H9 (cell line): ENCODE results near the gene GLYATL2. TPM values are rescaled to one million over a fixed set of nuclear protein-coding genes. Genes with fewer than 3 reads are reported as not detected.

Source experiments
- DNase-seq: peaks from one replicate; pipeline ENCODE4 v3.0.0-alpha.2; 2017
- H2AFZ ChIP-seq: one replicate; pipeline ENCODE4 v1.6.1; 2013; ENCODE audit warnings: mild to moderate bottlenecking, low read length, control low read depth, moderate library complexity
- H2AK5ac ChIP-seq: 2 replicates; pipeline ENCODE4 v1.6.1; 2013; ENCODE audit warnings: low read length, control low read depth, mixed read lengths; ENCODE audit not compliant: insufficient read length
- H2BK120ac ChIP-seq: one replicate; pipeline ENCODE4 v1.6.1; 2013; ENCODE audit warnings: low read depth, mild to moderate bottlenecking, low read length, control low read depth, inconsistent platforms; ENCODE audit not compliant: poor library complexity, severe bottlenecking
- H2BK12ac ChIP-seq: 2 replicates; pipeline ENCODE4 v1.6.1; 2013; ENCODE audit warnings: low read length, control low read depth, mixed read lengths, low read depth; ENCODE audit not compliant: insufficient read length
- H2BK15ac ChIP-seq: 2 replicates; pipeline ENCODE4 v1.6.1; 2013; ENCODE audit warnings: low read depth, low read length, control low read depth
- H2BK20ac ChIP-seq: one replicate; pipeline ENCODE4 v1.6.1; 2013; ENCODE audit warnings: low read depth, mild to moderate bottlenecking, low read length, control low read depth, inconsistent platforms; ENCODE audit not compliant: poor library complexity, severe bottlenecking
- H2BK5ac ChIP-seq: 2 replicates; pipeline ENCODE4 v1.6.1; 2013; ENCODE audit warnings: low read length, control low read depth, mixed read lengths; ENCODE audit not compliant: insufficient read length
- H3K14ac ChIP-seq: 2 replicates; pipeline ENCODE4 v1.6.1; 2013; ENCODE audit warnings: low read length, control low read depth; ENCODE audit not compliant: insufficient read depth
- H3K18ac ChIP-seq: 2 replicates; pipeline ENCODE4 v1.6.1; 2013; ENCODE audit warnings: low read depth, mild to moderate bottlenecking, mixed read lengths, low read length, control low read depth; ENCODE audit not compliant: insufficient read length
- H3K23ac ChIP-seq: 2 replicates; pipeline ENCODE4 v1.6.1; 2013; ENCODE audit warnings: low read length, control low read depth, mixed read lengths, low read depth; ENCODE audit not compliant: insufficient read length
- H3K23me2 ChIP-seq: 2 replicates; pipeline ENCODE4 v1.6.1; 2013; ENCODE audit warnings: low read depth, mild to moderate bottlenecking, mixed read lengths, low read length, control low read depth; ENCODE audit not compliant: insufficient read length, poor library complexity, severe bottlenecking
- H3K27ac ChIP-seq: 2 replicates; pipeline ENCODE4 v1.5.1; 2013; ENCODE audit warnings: low read length, control low read depth, mixed read lengths, low read depth; ENCODE audit not compliant: insufficient read length
- H3K27me3 ChIP-seq: 2 replicates; pipeline ENCODE4 v1.6.1; 2013; ENCODE audit warnings: low read length, control low read depth, inconsistent platforms; ENCODE audit not compliant: insufficient read depth
- H3K4ac ChIP-seq: 2 replicates; pipeline ENCODE4 v1.6.1; 2013; ENCODE audit warnings: low read depth, mild to moderate bottlenecking, control low read depth, inconsistent platforms, low read length, moderate library complexity
- H3K4me1 ChIP-seq: 2 replicates; pipeline ENCODE4 v1.6.1; 2013; ENCODE audit warnings: low read length, control low read depth, inconsistent platforms; ENCODE audit not compliant: insufficient read depth
- H3K4me2 ChIP-seq: 2 replicates; pipeline ENCODE4 v1.6.1; 2013; ENCODE audit warnings: low read length, control low read depth, mixed read lengths; ENCODE audit not compliant: insufficient read length, insufficient read depth
- H3K56ac ChIP-seq: 2 replicates; pipeline ENCODE4 v1.6.1; 2013; ENCODE audit warnings: low read depth, mild to moderate bottlenecking, mixed read lengths, low read length, control low read depth; ENCODE audit not compliant: insufficient read length
- H3K79me1 ChIP-seq: 2 replicates; pipeline ENCODE4 v1.6.1; 2013; ENCODE audit warnings: low read depth, mild to moderate bottlenecking, moderate library complexity, low read length, control low read depth, inconsistent platforms; ENCODE audit not compliant: insufficient read depth, poor library complexity, severe bottlenecking
- H3K79me2 ChIP-seq: 2 replicates; pipeline ENCODE4 v1.6.1; 2013; ENCODE audit warnings: low read length, control low read depth, inconsistent platforms; ENCODE audit not compliant: insufficient read depth
- H3K9ac ChIP-seq: 2 replicates; pipeline ENCODE4 v1.6.1; 2013; ENCODE audit warnings: low read length, control low read depth, mixed read lengths; ENCODE audit not compliant: insufficient read length; ENCODE audit errors: extremely low read depth
- H3K9me3 ChIP-seq: one replicate; pipeline ENCODE4 v1.6.1; 2013; ENCODE audit warnings: low read depth, low read length, inconsistent platforms; ENCODE audit not compliant: control insufficient read depth
- H3T11ph ChIP-seq: one replicate; pipeline ENCODE4 v1.6.1; 2013; ENCODE audit warnings: mild to moderate bottlenecking, low read length, control low read depth, inconsistent platforms
- H4K20me1 ChIP-seq: one replicate; pipeline ENCODE4 v1.6.1; 2013; ENCODE audit not compliant: control insufficient read depth, insufficient read length, insufficient read depth
- H4K5ac ChIP-seq: 2 replicates; pipeline ENCODE4 v1.6.1; 2013; ENCODE audit warnings: low read depth, mild to moderate bottlenecking, mixed read lengths, low read length, control low read depth; ENCODE audit not compliant: insufficient read length
- H4K8ac ChIP-seq: replicated peaks from 2 replicates; pipeline ENCODE4 v1.6.1; 2013; ENCODE audit warnings: low read length, control low read depth, mixed read lengths, low read depth; ENCODE audit not compliant: insufficient read length
- H4K91ac ChIP-seq: 2 replicates; pipeline ENCODE4 v1.6.1; 2013; ENCODE audit warnings: low read depth, mild to moderate bottlenecking, moderate library complexity, mixed read lengths, low read length, control low read depth; ENCODE audit not compliant: insufficient read length
- H3K27ac Mint-ChIP-seq, 3 experiments: 2 replicates in 2 of 3; 3 replicates in 1 of 3; pipeline ENCODE4 v1.8.0; 2020 to 2021; ENCODE audit warnings: mixed read lengths in 3 of 3, mild to moderate bottlenecking in 1 of 3, moderate library complexity in 1 of 3
- H3K27me3 Mint-ChIP-seq: 2 replicates; pipeline ENCODE4 v1.8.0; 2021; ENCODE audit warnings: low read depth, mild to moderate bottlenecking, moderate library complexity, mixed read lengths
- H3K36me3 Mint-ChIP-seq, 3 experiments: 2 replicates in 2 of 3; 3 replicates in 1 of 3; pipeline ENCODE4 v1.8.0; 2020 to 2021; ENCODE audit warnings: low read depth in 3 of 3, mixed read lengths in 3 of 3; ENCODE audit not compliant: insufficient read depth in 1 of 3
- H3K4me1 Mint-ChIP-seq, 2 experiments: 2 replicates each; pipeline ENCODE4 v1.8.0; 2020; ENCODE audit warnings: mixed read lengths in 2 of 2
- H3K4me3 Mint-ChIP-seq, 2 experiments: 2 replicates in 1 of 2; 3 replicates in 1 of 2; pipeline ENCODE4 v1.8.0; 2020 to 2021; ENCODE audit warnings: mild to moderate bottlenecking in 2 of 2, mixed read lengths in 2 of 2, moderate library complexity in 1 of 2
- H3K9me3 Mint-ChIP-seq, 2 experiments: 2 replicates in 1 of 2; 3 replicates in 1 of 2; pipeline ENCODE4 v1.8.0; 2020; ENCODE audit warnings: mild to moderate bottlenecking in 2 of 2, mixed read lengths in 2 of 2, moderate library complexity in 1 of 2
- CTCF ChIP-seq: fragments of 200-600 bp; sonication (generic); conservative IDR thresholded peaks from 3 replicates; pipeline ENCODE4 v1.8.0; 2021; ENCODE audit warnings: antibody characterized with exemption, mild to moderate bottlenecking
- WGBS: extraction: QIAGEN DNeasy Blood & Tissue Kit; methylation state at CpG from one replicate; pipeline ENCODE4 v1.1.7; 2013; ENCODE audit warnings: missing lambda C conversion rate, low lambda C conversion rate, mixed read lengths; ENCODE audit not compliant: insufficient read length; ENCODE audit errors: extremely low coverage; 5-methylcytosine and 5-hydroxymethylcytosine counted together
- total RNA-seq: library from RNA; stranded (reverse); gene quantifications from 2 replicates; pipeline ENCODE4 v1.2.1, GENCODE V29; 2021

The GLYATL2 gene
- total RNA-seq, 1 experiment from 2014 or later: not detected

GRCh38 chr11:58863697-58864096 is 19.2 kb upstream of the GLYATL2 start:
- no peak overlapping the region for H2BK20ac ChIP-seq
- no peak overlapping the region for H3K56ac ChIP-seq
- no peak overlapping the region for H4K8ac ChIP-seq
- no peaks in the 10 kb centered on the region for H3K23me2 ChIP-seq
- H3K4me1 Mint-ChIP-seq: no peaks in the 10 kb centered on the region
- no peak for TF ChIP-seq CTCF
- H3K18ac ChIP-seq: no peak overlapping the region
- WGBS: no CpG with 5 or more reads among the region's 1 CpG
- H3K9ac ChIP-seq: no peak overlapping the region
- peaks cover 9 to 34% (median 10%) of the 10 kb centered on the region in 3 experiments; a peak in 5 of 7 replicates for H3K36me3 Mint-ChIP-seq
- H2AK5ac ChIP-seq: no peak overlapping the region
- peaks cover 1% of the 10 kb centered on the region; the same call in 1 of the 2 replicates for H3K27me3 Mint-ChIP-seq
- no peak overlapping the region for H4K91ac ChIP-seq
- H4K5ac ChIP-seq: no peak overlapping the region
- H3K9me3 Mint-ChIP-seq: peaks cover 86 to 92% of the 10 kb centered on the region in 2 experiments
- no peaks in the 10 kb centered on the region for H3K4me1 ChIP-seq
- H2BK120ac ChIP-seq: no peak overlapping the region
- no peak overlapping the region for H2BK15ac ChIP-seq
- H4K20me1 ChIP-seq: no peaks in the 10 kb centered on the region
- H3K79me1 ChIP-seq: no peaks in the 10 kb centered on the region
- no peak overlapping the region for H2BK5ac ChIP-seq
- H3K79me2 ChIP-seq: no peaks in the 10 kb centered on the region
- no peak overlapping the region for H3K14ac ChIP-seq
- no peak overlapping the region for H3K27ac Mint-ChIP-seq
- no peak overlapping the region for H3K4me3 Mint-ChIP-seq
- H3K27me3 ChIP-seq: no peaks in the 10 kb centered on the region
- H3K4ac ChIP-seq: no peak overlapping the region
- H3K23ac ChIP-seq: no peak overlapping the region
- no peak overlapping the region for H3K27ac ChIP-seq
- H2AFZ ChIP-seq: no peak overlapping the region
- no peak overlapping the region for H3T11ph ChIP-seq
- H2BK12ac ChIP-seq: no peak overlapping the region
- no peak for DNase-seq
- peaks cover 55% of the 10 kb centered on the region for H3K9me3 ChIP-seq
- no peak overlapping the region for H3K4me2 ChIP-seq
